Prostate gland (tissue), 2 donors: ENCODE results near the gene PEX11B.

Experiments
- POLR2A ChIP-seq: fragments of 450-650 bp; IDR thresholded peaks from one replicate; pipeline ENCODE4 v1.6.1; 2016; ENCODE audit warnings: antibody characterized with exemption, mild to moderate bottlenecking
- POLR2AphosphoS5 ChIP-seq: sonication (generic); formaldehyde crosslinking; IDR thresholded peaks from one replicate; pipeline ENCODE4 v1.6.1; 2017; ENCODE audit warnings: antibody characterized with exemption
- TF ChIP-seq, protein P1 (sequence below), 4 experiments: fragments of 200-600 bp in 2 of 4; fragments of 450-650 bp in 2 of 4; sonication (generic) in 2 of 4; IDR thresholded peaks; 1 replicate in 3 of 4; 2 replicates in 1 of 4; pipeline ENCODE4 v1.5.1; 2016 to 2019; ENCODE audit warnings: antibody characterized with exemption in 4 of 4, mild to moderate bottlenecking in 2 of 4, moderate library complexity in 2 of 4

GRCh38 chr1:145942405-145942804, 23.9 kb upstream of the PEX11B start:
- TF ChIP-seq, protein P1, sequence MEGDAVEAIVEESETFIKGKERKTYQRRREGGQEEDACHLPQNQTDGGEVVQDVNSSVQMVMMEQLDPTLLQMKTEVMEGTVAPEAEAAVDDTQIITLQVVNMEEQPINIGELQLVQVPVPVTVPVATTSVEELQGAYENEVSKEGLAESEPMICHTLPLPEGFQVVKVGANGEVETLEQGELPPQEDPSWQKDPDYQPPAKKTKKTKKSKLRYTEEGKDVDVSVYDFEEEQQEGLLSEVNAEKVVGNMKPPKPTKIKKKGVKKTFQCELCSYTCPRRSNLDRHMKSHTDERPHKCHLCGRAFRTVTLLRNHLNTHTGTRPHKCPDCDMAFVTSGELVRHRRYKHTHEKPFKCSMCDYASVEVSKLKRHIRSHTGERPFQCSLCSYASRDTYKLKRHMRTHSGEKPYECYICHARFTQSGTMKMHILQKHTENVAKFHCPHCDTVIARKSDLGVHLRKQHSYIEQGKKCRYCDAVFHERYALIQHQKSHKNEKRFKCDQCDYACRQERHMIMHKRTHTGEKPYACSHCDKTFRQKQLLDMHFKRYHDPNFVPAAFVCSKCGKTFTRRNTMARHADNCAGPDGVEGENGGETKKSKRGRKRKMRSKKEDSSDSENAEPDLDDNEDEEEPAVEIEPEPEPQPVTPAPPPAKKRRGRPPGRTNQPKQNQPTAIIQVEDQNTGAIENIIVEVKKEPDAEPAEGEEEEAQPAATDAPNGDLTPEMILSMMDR (IDR thresholded peaks at IDR 0.05), result no peak
- TF ChIP-seq POLR2AphosphoS5 (no peak), POLR2A (no peak)
